CD4-positive, alpha-beta T cell treated with Interferon alpha-2 for 1 hour (primary cell): ENCODE results near the gene EIF3A.
"Not testable (repeated sequence)": the region's sequence is repeated elsewhere in the genome, so short reads cannot be mapped to it uniquely, and the experiment has no call there.

ENCODE experiments used
- DNase-seq, 2 donors: peaks; one replicate each; pipeline ENCODE4 v3.0.0-alpha.2; 2020 to 2022

EIF3A gene

GRCh38 chr10:119051775-119052174 is 28.8 kb downstream of the EIF3A start:
- DNase-seq = no peak

GRCh38 chr10:119049777-119050176 is 30.8 kb downstream of the EIF3A start:
- DNase-seq = no peak

- DNase-seq = no peak
These were observed 31.3 kb downstream of the EIF3A start for GRCh38 chr10:119049361-119049760.

GRCh38 chr10:119045561-119045960 is 35.1 kb downstream of the EIF3A start:
- DNase-seq = no peak

GRCh38 chr10:119042169-119042568 is 38.4 kb downstream of the EIF3A start:
- DNase-seq = no peak

GRCh38 chr10:119041326-119041725 is 39.3 kb downstream of the EIF3A start:
- no peak for DNase-seq

- no peak for DNase-seq
These were observed 41.5 kb downstream of the EIF3A start for GRCh38 chr10:119039161-119039560.

- no peak for DNase-seq
These were observed 49.0 kb downstream of the EIF3A start for GRCh38 chr10:119031496-119032059.

GRCh38 chr10:119030421-119031250 is 50.0 kb downstream of the EIF3A start:
- DNase-seq = peak; percentile 34 to 54

GRCh38 chr10:119029613-119030420 is 50.8 kb downstream of the EIF3A start, which contains the start of gene NANOS1:
Gene NANOS1 (plus strand): TSS chr10:119029714. CDS start chr10:119029802, 88 bp downstream.
- no peak for DNase-seq

- DNase-seq = peak; percentile 81 to 89
These were observed 51.6 kb downstream of the EIF3A start for GRCh38 chr10:119028900-119029612.

GRCh38 chr10:119028445-119028899 is 52.1 kb downstream of the EIF3A start:
- DNase-seq = not testable (repeated sequence)

- no peak for DNase-seq
These were observed 54.1 kb downstream of the EIF3A start for GRCh38 chr10:119026301-119027110.

GRCh38 chr10:119025776-119026175 is 54.8 kb downstream of the EIF3A start:
- no peak for DNase-seq

GRCh38 chr10:119025336-119025735 is 55.3 kb downstream of the EIF3A start:
- no peak for DNase-seq

- DNase-seq = no peak
These were observed 55.7 kb downstream of the EIF3A start for GRCh38 chr10:119024882-119025281.

GRCh38 chr10:119023553-119023868 is 57.1 kb downstream of the EIF3A start:
- DNase-seq = no peak

- DNase-seq = no peak
These were observed 57.6 kb downstream of the EIF3A start for GRCh38 chr10:119022846-119023552.

GRCh38 chr10:119020627-119020946 is 60.0 kb downstream of the EIF3A start:
- DNase-seq = no peak

GRCh38 chr10:119007211-119007574 is 73.4 kb downstream of the EIF3A start:
- DNase-seq = no peak

GRCh38 chr10:119006451-119007210 is 74.0 kb downstream of the EIF3A start:
- no peak for DNase-seq
